IPS-NIHi7 (cell line): Measurements from ENCODE around the gene TAF9B.
"Not testable (repeated sequence)": the region's sequence is repeated elsewhere in the genome, so short reads cannot be mapped to it uniquely, and the experiment has no call there.

ENCODE experiments used
- DNase-seq: peaks from one replicate; pipeline ENCODE4 v3.0.0; 2012; ENCODE audit warnings: mixed read lengths; ENCODE audit errors: extremely low spot score

Gene TAF9B

DNA sequence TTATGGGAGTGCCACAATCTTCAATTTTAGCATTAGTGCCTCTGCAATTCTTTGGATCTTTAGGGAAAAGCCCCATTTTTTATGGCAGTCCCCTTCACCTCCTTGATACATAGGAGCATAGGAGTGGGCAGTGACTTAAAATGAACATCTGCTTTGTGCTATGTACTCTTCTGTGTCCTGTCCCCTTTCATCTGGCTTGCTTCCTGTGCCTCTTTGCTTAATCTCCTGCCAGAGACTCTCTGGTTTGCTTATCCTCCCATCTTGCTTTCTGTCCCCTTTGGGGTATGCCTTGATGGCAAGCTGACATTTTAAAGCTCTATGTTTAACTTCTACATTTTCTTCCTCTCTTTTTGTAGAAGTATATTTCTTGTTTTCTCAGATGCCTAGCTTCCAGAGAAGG is 23.1 kb downstream of the TAF9B start:
- no peak for DNase-seq

DNA sequence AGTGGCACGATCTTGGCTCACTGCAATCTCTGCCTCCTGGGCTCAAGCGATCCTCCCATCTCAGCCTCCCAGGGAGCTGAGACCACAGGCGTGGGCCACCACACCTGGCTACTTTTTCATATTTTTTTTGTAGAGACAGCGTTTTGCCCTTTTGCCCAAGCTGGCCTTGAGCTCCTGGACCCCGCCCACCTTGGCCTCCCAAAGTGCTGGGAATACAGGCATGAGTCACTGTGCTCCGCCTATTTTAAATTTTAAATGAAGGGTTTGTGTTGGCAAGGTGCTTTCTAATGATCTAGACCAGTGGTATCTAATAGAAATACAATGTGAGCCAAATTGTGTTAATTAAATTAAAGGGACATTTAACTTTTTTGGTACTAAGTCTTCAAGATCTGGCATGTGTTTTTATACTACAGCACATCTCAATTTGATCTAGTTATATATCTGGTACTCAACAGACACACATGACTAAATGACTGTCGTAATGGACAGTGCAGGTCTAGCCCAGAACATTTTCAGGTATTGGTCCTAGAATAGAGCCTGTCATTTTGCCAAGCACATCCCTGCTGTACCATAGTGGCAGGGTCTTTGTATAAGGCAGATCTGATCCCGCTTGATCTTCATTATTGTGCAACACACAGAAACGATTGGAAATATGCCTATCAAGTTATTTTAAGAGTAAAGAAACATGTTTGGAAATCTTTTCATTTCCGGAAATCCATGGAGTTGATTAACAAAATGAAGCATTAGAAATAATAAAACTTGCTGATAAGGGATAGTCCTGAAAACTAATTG is 28.1 kb downstream of the TAF9B start:
- no peak for DNase-seq

GRCh38 chrX:78109458-78109857 is 30.0 kb downstream of the TAF9B start:
- DNase-seq, result no peak

GRCh38 chrX:78106651-78106986 is 32.8 kb downstream of the TAF9B start:
- DNase-seq, result no peak

DNA sequence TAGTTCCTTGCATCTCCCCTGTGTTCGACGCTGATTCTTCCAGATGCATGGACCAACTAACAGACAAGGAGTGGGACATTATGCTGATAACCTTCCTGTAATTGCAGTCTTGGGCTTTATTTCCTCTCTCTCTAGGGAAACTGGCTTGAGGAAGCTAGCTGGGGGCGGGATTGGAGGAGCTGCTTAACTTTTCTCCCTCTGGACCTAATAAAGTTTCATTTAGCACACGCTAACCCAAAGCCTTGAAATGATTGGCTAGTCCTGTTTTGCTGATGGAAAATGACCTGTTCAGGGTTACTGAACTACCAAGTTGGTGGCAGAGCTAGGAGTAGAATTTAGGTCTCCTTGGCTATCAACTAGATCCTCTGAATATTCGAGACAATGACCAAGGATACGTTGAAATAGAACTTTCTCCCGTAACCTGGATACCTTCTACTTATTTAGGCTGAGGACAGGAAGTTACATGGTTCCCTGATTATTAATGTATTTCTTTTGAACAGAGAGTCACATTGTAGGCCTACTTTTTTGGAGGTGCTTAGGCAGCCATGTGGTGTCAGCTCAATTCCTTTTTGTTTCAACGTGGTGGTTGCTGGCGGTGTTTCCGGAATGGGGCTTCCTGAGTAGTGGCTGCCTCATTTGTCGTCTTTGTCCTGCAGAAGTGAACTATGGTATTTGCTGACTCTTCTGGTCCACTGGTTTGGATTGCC is 33.4 kb downstream of the TAF9B start:
- DNase-seq, result no peak

DNA sequence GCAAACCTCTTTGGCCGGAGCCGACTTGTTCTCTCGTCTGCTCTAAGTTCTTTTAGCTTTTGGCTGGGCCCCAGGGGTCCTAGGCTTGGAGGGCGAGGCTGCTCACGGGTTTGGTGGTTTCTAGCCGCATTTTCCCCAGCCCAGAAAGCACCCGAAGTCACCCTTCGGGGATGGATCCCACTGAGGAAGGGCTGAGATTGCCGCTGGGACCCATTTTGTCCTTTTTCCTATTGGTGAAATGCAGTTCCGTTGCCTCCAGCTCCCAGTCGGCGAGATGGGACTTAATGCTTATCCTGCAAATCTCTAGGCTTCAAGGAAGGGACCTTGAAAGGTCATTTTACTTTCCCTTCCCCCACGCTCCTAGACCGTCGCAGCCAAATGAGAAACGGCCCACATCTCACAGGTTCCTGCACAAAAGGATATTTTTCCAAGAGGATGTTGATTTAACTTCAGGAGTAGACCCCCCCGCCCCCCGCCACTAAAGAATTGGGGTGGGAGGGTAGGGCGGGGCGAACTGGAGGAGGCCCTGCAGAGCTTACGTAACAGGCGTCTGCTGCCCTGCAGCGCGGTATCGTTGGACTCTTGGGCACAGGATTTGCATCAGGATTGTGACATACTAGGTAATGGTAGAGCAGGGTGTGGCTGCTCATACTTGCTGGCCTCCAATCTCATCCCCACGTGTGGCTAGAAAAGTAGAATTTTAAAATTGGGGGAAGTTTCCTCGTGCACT is 34.8 kb downstream of the TAF9B start:
- DNase-seq, result no peak

- peak; percentile 84 for DNase-seq
Measured at GRCh38 chrX:78103623-78104446, 35.6 kb downstream of the TAF9B start, which contains the start of gene PGK1. Gene PGK1, plus strand, starts transcription at chrX:78104248. Its CDS starts 93 bp downstream, at chrX:78104341.

DNA sequence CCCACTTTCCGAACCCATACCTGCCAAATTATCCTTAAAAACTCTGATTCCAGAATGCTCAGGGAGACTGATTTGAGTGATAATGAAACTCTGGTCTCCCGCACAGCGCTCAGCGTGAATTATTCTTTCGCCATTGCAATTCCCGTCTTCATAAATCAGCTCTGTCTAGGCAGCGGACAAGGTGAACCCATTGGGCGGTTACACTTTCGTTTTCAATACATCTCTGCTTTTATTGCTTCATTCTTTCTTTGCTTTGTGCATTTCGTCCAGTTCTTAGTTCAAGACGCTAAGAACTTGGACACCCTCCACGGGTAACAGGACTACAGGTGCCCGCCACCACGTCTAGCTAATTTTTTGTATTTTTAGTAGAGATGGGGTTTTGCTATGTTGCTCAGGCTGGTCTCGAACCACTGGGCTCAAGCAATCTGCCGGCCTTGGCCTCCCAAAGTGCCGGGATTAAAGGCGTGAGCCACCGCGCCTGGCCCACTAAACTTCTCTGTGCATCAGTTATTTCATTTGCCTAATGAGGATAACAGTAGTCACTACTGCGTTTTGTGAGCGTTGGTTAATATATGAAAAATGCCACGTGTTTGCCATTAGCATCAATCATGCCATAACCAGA is 36.3 kb downstream of the TAF9B start:
- DNase-seq, result no peak

DNA sequence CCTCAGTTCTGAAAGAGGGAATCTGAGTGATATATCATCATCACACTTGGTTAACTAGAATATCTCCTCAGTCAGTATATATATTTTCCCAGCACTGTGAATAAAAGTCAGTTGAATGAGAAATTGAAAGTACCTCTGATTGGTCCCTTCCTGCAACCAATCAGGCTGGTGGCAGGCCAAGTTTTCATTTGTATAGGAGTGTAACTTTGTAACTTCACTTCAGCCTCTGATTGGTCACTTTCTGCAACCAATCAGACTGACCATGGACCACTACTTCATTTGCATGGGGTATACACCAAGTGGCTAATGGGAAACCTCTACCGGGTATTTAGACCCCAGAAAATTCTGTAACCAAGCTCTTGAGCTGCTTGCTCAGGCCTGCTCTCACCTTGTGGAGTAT is 37.4 kb downstream of the TAF9B start:
- DNase-seq, result no peak

DNA sequence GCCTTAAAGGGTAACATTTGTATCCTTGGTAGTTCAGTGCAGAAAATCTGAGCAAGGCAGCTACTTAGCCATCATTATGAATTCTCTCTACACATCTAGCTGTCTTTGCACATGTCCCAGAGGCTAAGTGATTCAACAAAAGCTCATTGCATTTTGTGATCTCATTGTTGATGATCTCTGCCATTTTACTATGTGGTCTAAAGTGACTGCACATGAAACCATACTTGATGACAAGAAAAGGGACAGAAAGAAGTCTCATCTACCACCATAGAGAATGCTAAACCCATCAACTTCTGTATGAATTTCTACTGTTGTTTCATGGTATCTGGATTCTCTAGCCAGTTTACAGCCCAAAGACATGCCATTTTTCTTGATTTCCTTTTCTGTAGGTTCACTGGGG is 41.3 kb downstream of the TAF9B start:
- no peak for DNase-seq

GRCh38 chrX:78092296-78092695 is 47.2 kb downstream of the TAF9B start:
- DNase-seq, result peak; percentile 23

DNA sequence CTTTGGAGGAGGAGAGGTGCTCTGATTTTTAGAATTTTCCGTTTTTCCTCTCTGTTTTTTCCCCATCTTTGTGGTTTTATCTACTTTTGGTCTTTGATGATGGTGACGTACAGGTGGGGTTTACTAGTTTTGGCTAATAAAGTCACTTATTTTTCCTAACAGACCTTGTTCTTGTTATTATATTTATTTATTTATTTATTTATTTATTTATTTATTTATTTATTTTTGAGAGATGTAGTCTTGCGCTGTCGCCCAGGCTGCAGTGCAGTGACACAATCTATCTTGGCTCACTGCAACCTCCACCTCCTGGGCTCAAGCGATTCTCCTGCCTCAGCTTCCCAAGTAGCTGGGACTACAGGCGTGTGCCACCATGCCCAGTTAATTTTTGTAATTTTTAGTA is 58.0 kb downstream of the TAF9B start:
- DNase-seq, result not testable (repeated sequence)
